Left ventricle myocardium inferior (tissue), 1 donor: ENCODE results near the gene GPLD1. TPM values are rescaled to one million over a fixed set of nuclear protein-coding genes. Genes with fewer than 3 reads are reported as not detected.
"Not testable (repeated sequence)": the region's sequence is repeated elsewhere in the genome, so short reads cannot be mapped to it uniquely, and the experiment has no call there.

ENCODE experiments used
- DNase-seq: peaks from one replicate; pipeline ENCODE4 v3.0.0-alpha.2; 2020
- H3K27ac ChIP-seq: fragments of 200-600 bp; replicated peaks from 2 replicates; pipeline ENCODE4 v1.8.0; 2021
- H3K27me3 ChIP-seq: fragments of 200-600 bp; 2 replicates; pipeline ENCODE4 v1.8.0; 2021; ENCODE audit warnings: low read depth
- H3K36me3 ChIP-seq: fragments of 200-600 bp; 2 replicates; pipeline ENCODE4 v1.8.0; 2021
- H3K4me1 ChIP-seq: fragments of 200-600 bp; 2 replicates; pipeline ENCODE4 v1.8.0; 2021
- H3K4me3 ChIP-seq: fragments of 200-600 bp; 2 replicates; pipeline ENCODE4 v1.8.0; 2021; ENCODE audit warnings: mild to moderate bottlenecking, moderate library complexity
- H3K9me3 ChIP-seq: fragments of 200-600 bp; replicated peaks from 2 replicates; pipeline ENCODE4 v1.8.0; 2021
- CTCF ChIP-seq: fragments of 200-600 bp; IDR thresholded peaks from 2 replicates; pipeline ENCODE4 v1.8.0; 2021; ENCODE audit warnings: antibody characterized with exemption, mild to moderate bottlenecking, borderline replicate concordance
- intact Hi-C: fragments of 100-400 bp; cut with micrococcal nuclease; formaldehyde crosslinking; loops from one replicate; pipeline ENCODE4 v1.11.0; 2022
- total RNA-seq: library from RNA; stranded (reverse); fragmentation: NEBNext Ultra II Directional; extraction: Animal tissue kit (Norgen Biotek cat#: 25700); gene quantifications from one replicate; pipeline ENCODE4 v1.2.1, GENCODE V29; 2021
- donor health status: DM: no; HTN: yes; CAD: no; lungs with severe emphysema.

Gene GPLD1
- total RNA-seq, 1 donor from 2014 or later, result 0.71 TPM

GRCh38 chr6:24394061-24394779, 95.2 kb downstream of the GPLD1 start:
- no peak for DNase-seq
- peaks cover 4% of the 10 kb centered on the region for H3K9me3 ChIP-seq
- H3K27me3 ChIP-seq, result peaks cover 41% of the 10 kb centered on the region
- no peak overlapping the region for H3K4me3 ChIP-seq
- no peaks in the 10 kb centered on the region for H3K4me1 ChIP-seq
- no peaks in the 10 kb centered on the region for H3K36me3 ChIP-seq
- H3K27ac ChIP-seq, result no peak overlapping the region
- intact Hi-C loops, result no loop called here
- no peak for TF ChIP-seq CTCF

GRCh38 chr6:24391756-24392405, 97.5 kb downstream of the GPLD1 start:
- Histone ChIP-seq H3K36me3 (no peaks in the 10 kb centered on the region), H3K4me1 (no peaks in the 10 kb centered on the region), H3K4me3 (no peak overlapping the region), H3K27me3 (peaks cover 33% of the 10 kb centered on the region), H3K27ac (no peak overlapping the region), H3K9me3 (peaks cover 4% of the 10 kb centered on the region)
- no peak for TF ChIP-seq CTCF
- no peak for DNase-seq
- intact Hi-C loops, result no loop called here

GRCh38 chr6:24391208-24391607, 98.2 kb downstream of the GPLD1 start:
- H3K4me1 ChIP-seq, result no peaks in the 10 kb centered on the region
- no peak for DNase-seq
- H3K36me3 ChIP-seq, result no peaks in the 10 kb centered on the region
- TF ChIP-seq CTCF, result no peak
- peaks cover 26% of the 10 kb centered on the region for H3K27me3 ChIP-seq
- no peak overlapping the region for H3K27ac ChIP-seq
- intact Hi-C loops, result no loop called here
- no peak overlapping the region for H3K4me3 ChIP-seq
- H3K9me3 ChIP-seq, result no peaks in the 10 kb centered on the region

- no peak overlapping the region for H3K4me3 ChIP-seq
- DNase-seq, result no peak
- no peaks in the 10 kb centered on the region for H3K9me3 ChIP-seq
- TF ChIP-seq CTCF, result no peak
- no peaks in the 10 kb centered on the region for H3K36me3 ChIP-seq
- intact Hi-C loops, result no loop called here
- peaks cover 8% of the 10 kb centered on the region for H3K27me3 ChIP-seq
- H3K4me1 ChIP-seq, result no peaks in the 10 kb centered on the region
- H3K27ac ChIP-seq, result no peak overlapping the region
These were observed 101.6 kb downstream of the GPLD1 start for GRCh38 chr6:24387818-24388217.

- intact Hi-C loops, result no loop called here
These were observed 103.7 kb downstream of the GPLD1 start for GRCh38 chr6:24385536-24386269.

GRCh38 chr6:24384369-24385130, 104.8 kb downstream of the GPLD1 start:
- DNase-seq, H3K9me3 ChIP-seq, H3K27me3 ChIP-seq, intact Hi-C loops, H3K27ac ChIP-seq, H3K4me1 ChIP-seq, H3K4me3 ChIP-seq, H3K36me3 ChIP-seq: not testable (repeated sequence)

More at GRCh38 chr6:24385536-24386269, 103.7 kb downstream of the GPLD1 start:
- Histone ChIP-seq H3K9me3 (no peaks in the 10 kb centered on the region), H3K27ac (no peak overlapping the region), H3K36me3 (no peaks in the 10 kb centered on the region), H3K4me1 (no peaks in the 10 kb centered on the region), H3K27me3 (peaks cover 8% of the 10 kb centered on the region), H3K4me3 (no peak overlapping the region)
- TF ChIP-seq CTCF, result no peak
- no peak for DNase-seq

GRCh38 chr6:24382891-24383494, 106.4 kb downstream of the GPLD1 start:
- H3K27me3 ChIP-seq, H3K36me3 ChIP-seq, DNase-seq, H3K9me3 ChIP-seq, H3K27ac ChIP-seq, H3K4me1 ChIP-seq, intact Hi-C loops, H3K4me3 ChIP-seq: not testable (repeated sequence)
